SK-N-MC (cell line): ENCODE results near the gene BANP.
"Not testable (repeated sequence)": the region's sequence is repeated elsewhere in the genome, so short reads cannot be mapped to it uniquely, and the experiment has no call there.

Source experiments
- DNase-seq: peaks from one replicate; pipeline ENCODE4 v3.0.0-alpha.2; 2011; ENCODE audit warnings: low read depth, low spot score
- H3K27ac ChIP-seq: fragments of 200-600 bp; sonication (generic); 2 replicates; pipeline ENCODE4 v1.5.1; 2016; ENCODE audit warnings: mixed run types
- H3K36me3 ChIP-seq: fragments of 200-600 bp; sonication (generic); 2 replicates; pipeline ENCODE4 v1.6.1; 2017; ENCODE audit warnings: antibody characterized with exemption, low read length, mixed read lengths; ENCODE audit not compliant: insufficient read depth
- H3K4me3 ChIP-seq: fragments of 200-600 bp; sonication (generic); 2 replicates; pipeline ENCODE4 v1.5.1; 2016
- H3K9ac ChIP-seq: fragments of 200-600 bp; sonication (generic); 2 replicates; pipeline ENCODE4 v1.8.0; 2017; ENCODE audit warnings: mixed run types, mixed read lengths; ENCODE audit not compliant: insufficient read length
- H3K9me3 ChIP-seq: fragments of 200-600 bp; sonication (generic); 2 replicates; pipeline ENCODE4 v1.6.1; 2017; ENCODE audit warnings: low read depth, mild to moderate bottlenecking, antibody characterized with exemption, low read length, moderate library complexity, mixed read lengths
- EZH2 ChIP-seq: fragments of 200-600 bp; sonication (generic); IDR thresholded peaks from one replicate; pipeline ENCODE4 v1.6.1; 2017; ENCODE audit warnings: antibody characterized with exemption
- FOXP2 ChIP-seq: optimal IDR thresholded peaks from 2 replicates; pipeline ENCODE3; 2011; ENCODE audit warnings: mild to moderate bottlenecking, moderate library complexity; ENCODE audit not compliant: insufficient read depth; ENCODE audit errors: extremely low read length, control extremely low read depth
- POLR2AphosphoS5 ChIP-seq: IDR thresholded peaks from 2 replicates; pipeline ENCODE4 v1.6.1; 2012; ENCODE audit warnings: mild to moderate bottlenecking, low read depth, low read length, borderline replicate concordance

BANP gene

DNA sequence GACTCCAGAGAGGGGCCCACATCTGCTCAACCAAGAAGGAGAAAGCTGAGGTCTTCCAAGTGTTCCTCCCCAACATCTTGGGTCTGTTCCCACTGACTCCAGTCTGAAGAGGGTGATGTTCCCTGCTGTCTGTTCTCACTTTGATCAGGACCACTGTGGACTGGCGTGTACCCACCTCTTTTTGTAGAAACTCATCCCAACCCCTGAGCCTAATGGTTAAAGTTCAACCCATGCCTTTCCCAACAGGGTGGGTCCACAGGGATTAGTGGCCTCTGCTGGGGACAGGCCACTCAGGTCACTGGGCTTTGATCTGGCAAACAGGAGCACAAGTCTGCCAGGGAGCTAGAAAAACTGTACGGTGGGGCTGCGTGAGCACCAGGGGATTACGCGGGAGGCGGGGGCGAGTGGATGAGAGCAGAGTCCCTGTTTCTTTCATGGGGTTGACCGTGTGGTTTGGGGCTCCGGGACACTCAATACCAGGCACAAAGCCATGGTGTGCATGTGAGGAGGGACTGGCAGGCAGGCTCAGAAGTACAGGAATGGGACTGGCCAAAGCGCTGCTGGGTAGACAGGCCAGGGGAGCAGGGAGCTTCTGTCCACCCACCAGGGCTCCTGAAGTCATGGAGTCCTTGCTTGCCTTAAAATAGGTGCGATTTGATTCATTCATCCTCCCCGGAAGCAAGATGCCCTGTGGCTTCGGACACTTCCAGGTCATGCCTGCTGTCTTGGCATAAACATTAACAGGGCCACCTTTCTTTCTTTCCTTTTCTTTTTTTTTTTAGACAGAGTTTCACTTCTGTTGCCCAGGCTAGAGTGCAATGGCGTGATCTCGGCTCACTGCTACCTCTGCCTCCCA, 14.6 kb upstream of the BANP start, which contains the start of gene CA5A:
TSS of gene CA5A (minus strand) at position 155 of the 856 bp plus-strand sequence. CDS start at position 76, 79 bp downstream.
- no peak within 1 kb of the TSS for H3K27ac ChIP-seq
- DNase-seq = no peak
- no peak for TF ChIP-seq POLR2AphosphoS5
- TF ChIP-seq FOXP2 = no peak
- no peak for TF ChIP-seq EZH2

DNA sequence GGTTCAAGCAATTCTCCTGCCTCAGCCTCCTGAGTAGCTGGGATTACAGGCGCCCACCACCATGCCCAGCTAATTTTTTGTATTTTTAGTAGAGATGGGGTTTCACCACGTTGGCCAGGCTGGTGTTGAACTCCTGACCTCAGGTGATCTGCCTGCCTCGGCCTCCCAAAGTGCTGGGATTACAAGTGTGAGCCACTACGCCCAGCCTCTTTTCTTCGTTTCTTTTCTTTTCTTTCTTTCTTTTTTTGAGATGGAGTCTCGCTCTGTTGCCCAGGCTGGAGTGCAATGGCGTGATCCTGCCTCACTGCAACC, 14.0 kb upstream of the BANP start:
- H3K9me3 ChIP-seq, H3K9ac ChIP-seq, H3K27ac ChIP-seq, DNase-seq, H3K4me3 ChIP-seq, H3K36me3 ChIP-seq: not testable (repeated sequence)

More for the DNA sequence above, 14.6 kb upstream of the BANP start, which contains the start of gene CA5A:
- Histone ChIP-seq H3K4me3 (no peak within 1 kb of the TSS), H3K36me3 (no peaks in the 10 kb centered on the region), H3K9me3 (no peaks in the 10 kb centered on the region), H3K9ac (no peak within 1 kb of the TSS)

DNA sequence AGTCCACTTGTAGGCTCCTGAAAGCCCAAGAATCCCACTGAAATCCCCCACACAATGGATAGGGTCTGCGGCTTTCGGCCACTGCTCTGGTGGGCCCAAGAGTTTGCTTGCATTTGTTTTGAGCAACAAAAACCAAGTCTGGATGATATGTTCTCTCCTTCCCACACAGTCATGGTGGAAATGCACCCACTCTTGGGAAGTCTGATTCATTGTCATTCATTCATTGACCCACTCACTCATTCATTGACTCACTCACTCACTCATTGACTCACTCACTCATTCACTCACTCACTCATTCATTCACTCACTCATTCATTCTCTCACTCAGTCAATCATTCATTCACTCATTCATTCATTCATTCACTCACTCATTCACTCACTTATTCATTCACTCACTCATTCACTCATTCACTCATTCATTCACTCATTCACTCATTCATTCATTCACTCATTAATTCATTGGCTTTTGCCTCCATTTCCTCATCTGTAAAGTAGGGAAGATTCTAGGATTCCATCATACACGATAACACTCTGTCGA, 12.8 kb upstream of the BANP start:
- DNase-seq = no peak
- TF ChIP-seq FOXP2 (no peak), EZH2 (no peak), POLR2AphosphoS5 (no peak)
- Histone ChIP-seq H3K36me3 (no peaks in the 10 kb centered on the region), H3K9ac (no peak overlapping the region), H3K4me3 (no peak overlapping the region), H3K9me3 (no peaks in the 10 kb centered on the region), H3K27ac (no peak overlapping the region)

DNA sequence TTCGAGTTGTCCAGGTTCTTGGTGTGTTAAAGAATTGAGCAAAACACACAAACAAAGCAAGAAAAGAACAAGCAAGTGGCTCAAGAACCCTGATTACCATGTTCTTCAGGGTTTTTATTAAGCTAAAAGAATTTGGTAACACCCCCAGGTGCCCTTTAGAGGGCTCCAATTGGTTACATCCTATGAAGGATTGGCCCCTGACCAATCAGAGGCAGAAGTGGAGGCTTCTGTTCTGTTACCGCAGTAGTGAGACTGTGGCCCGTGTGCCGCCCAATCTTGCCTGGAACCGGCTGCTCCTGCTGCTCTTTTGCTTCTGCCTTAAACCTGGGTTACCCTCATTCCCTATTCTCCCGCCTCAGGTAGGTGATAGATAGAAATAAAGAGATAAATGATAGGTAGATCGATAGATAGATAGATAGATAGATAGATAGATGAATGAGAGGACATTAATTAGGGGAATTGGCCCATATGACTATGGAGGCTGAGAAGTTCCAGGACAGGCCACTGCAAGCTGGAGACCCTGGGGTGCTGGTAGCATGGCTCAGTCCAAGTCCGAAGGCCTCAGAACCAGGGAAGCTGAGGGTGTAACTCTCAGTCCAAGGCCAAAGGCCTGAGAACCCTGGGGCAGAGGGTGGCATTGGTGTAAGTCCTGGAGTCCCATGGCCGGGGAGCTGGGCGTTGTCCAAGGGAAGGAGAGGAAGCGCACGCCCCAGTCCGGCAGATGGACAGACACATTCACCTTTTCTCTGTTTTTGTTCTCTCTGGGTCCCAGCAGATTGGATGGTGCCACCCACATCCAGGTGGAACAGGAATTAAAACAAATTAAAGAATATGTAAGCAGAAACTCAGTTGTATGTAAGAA, 11.4 kb upstream of the BANP start:
- no peak for TF ChIP-seq POLR2AphosphoS5
- TF ChIP-seq FOXP2 = no peak
- TF ChIP-seq EZH2 = no peak
- Histone ChIP-seq H3K36me3 (no peaks in the 10 kb centered on the region), H3K4me3 (no peak overlapping the region)

DNA sequence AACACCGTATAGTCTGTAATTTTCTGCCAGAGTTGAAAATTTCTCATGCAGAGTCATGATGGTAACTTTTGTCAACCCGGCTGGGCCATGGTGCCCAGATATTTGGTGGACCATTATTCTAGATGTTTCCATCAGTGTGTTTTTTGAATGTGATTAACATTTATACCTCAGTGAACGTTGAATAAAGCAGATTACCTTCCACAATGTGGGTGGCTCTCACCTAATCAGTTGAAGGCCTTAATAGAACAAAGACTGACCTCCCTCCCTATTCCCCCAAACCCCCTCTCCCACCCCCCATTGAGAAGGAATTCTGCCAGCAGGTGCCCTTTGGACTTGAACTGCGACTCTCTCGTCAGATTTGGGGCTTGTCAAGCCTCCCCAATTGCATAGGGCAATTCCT, 8.6 kb upstream of the BANP start:
- H3K9me3 ChIP-seq = no peaks in the 10 kb centered on the region
- no peak overlapping the region for H3K27ac ChIP-seq
- H3K4me3 ChIP-seq = no peak overlapping the region
- H3K36me3 ChIP-seq = no peaks in the 10 kb centered on the region
- no peak overlapping the region for H3K9ac ChIP-seq
- DNase-seq = no peak
- no peak for TF ChIP-seq FOXP2
- TF ChIP-seq EZH2 = no peak
- no peak for TF ChIP-seq POLR2AphosphoS5

More for the DNA sequence above, 11.4 kb upstream of the BANP start:
- Histone ChIP-seq H3K9ac (no peak overlapping the region), H3K9me3 (no peaks in the 10 kb centered on the region), H3K27ac (no peak overlapping the region)
- DNase-seq = no peak

DNA sequence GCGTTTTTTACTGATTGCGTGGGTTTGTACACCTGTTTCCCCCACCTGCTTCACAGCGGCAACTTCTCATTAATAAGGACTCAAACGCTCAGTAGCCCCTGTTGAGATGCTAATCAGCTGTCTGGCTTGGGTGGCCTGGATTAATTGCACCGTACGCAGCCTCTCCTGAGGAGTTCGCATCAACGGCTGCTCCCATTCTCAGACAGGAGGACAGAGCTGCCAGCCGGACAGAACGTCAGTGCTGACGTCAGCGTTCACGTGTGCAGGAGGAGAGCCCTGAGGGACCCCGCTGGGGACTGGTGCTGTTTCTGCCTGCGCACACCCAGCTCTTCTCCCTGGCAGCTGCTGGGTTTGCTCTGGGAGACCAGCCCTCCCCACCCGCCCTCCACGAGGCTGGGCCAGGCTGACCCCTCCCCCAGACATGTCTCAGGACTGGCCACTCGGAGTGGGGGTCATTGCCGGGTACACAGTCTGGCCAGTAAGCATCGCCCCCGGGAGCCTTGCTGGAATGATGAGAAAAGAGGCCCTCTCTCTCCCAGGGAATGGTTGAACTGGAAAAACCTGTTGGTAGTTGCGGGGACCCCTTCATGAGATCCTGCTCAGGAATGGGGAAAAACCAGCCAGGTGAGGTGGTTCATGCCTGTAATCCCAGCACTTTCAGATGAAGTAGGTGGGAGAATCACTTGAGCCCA, 5.7 kb upstream of the BANP start:
- Histone ChIP-seq H3K4me3 (no peak overlapping the region), H3K9ac (no peak overlapping the region), H3K36me3 (no peaks in the 10 kb centered on the region), H3K9me3 (no peaks in the 10 kb centered on the region), H3K27ac (no peak overlapping the region)
- DNase-seq = no peak
- TF ChIP-seq FOXP2 (no peak), POLR2AphosphoS5 (no peak), EZH2 (no peak)

DNA sequence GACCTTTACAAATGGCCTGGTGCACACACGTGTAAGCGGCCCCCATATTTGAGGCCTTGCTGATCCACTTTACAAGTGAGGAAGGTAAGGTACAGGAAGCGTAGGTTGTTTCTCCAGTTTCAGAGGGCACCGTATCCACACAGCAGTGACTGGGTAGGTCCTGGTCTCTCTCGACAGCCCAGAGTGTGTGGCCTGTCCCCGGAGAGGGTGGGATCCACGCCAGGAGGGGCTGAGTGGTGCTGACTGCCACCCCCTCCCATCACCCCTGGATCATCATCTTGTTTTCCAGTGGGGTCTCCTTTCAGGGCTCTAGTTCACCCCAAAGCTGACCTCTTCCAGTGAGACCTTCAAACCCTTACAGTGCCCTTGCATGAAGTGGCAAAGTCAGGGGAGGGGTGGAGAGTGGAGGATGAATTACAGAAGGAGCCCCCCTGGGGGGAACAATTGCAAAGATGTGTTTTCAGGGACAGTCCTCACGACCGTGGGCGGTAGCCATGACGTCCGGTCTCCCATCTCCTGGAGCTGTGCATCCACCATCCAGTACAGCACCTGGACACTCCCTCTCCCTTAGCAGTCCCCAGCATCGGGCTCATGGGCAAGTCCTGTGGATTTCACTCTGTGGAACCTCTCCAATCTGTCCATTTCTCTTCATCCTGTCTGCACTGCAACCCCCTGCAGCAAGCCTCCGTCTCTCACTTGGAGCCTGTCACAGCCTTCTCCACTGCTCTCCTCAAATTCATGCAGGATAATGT, 4.5 kb upstream of the BANP start:
- DNase-seq = no peak
- Histone ChIP-seq H3K36me3 (no peaks in the 10 kb centered on the region), H3K9ac (no peak overlapping the region), H3K4me3 (no peak overlapping the region), H3K27ac (no peak overlapping the region), H3K9me3 (no peaks in the 10 kb centered on the region)
- TF ChIP-seq FOXP2 (no peak), EZH2 (no peak), POLR2AphosphoS5 (no peak)
